ENCODE data around the gene SLC17A7. TPM values are rescaled to one million over a fixed set of nuclear protein-coding genes. Genes with fewer than 3 reads are reported as not detected.

Gene SLC17A7
- total and polyA plus RNA-seq, 5 donors from 2014 or later, result not detected

- ATAC-seq (ENCODE audit: low read depth in 2 of 2) (no peak), DNase-seq (no peak)
- H3K36me3 Mint-ChIP-seq, result peaks cover 4% of the 10 kb centered on the region
- H3K4me1 ChIP-seq (ENCODE audit: control insufficient read depth, insufficient read depth, low read length, poor library complexity, severe bottlenecking), result peaks cover 4% of the 10 kb centered on the region
- no peak overlapping the region for H3K27ac Mint-ChIP-seq
- no peak overlapping the region for H3K27ac ChIP-seq (ENCODE audit: insufficient read depth, low read length, poor library complexity, severe bottlenecking)
- peaks cover 0 to 8% (median 4%) of the 10 kb centered on the region in 7 donors for H3K9me3 Mint-ChIP-seq
- H3K4me3 ChIP-seq (ENCODE audit: low read depth, low read length), result no peak overlapping the region
- peaks cover 0 to 8% (median 3%) of the 10 kb centered on the region in 4 donors for H3K4me1 Mint-ChIP-seq
- peaks cover 10% of the 10 kb centered on the region for H3K27me3 Mint-ChIP-seq
- peaks cover 5% of the 10 kb centered on the region for H3K27me3 ChIP-seq (ENCODE audit: control insufficient read depth, insufficient read depth, low read length)
- H3K4me3 Mint-ChIP-seq, result no peak overlapping the region
- H3K36me3 ChIP-seq (ENCODE audit: control insufficient read depth, insufficient read depth, low read length), result no peaks in the 10 kb centered on the region
- peaks cover 8 to 9% of the 10 kb centered on the region in 2 experiments for H3K9me3 ChIP-seq (ENCODE audit: control insufficient read depth in 2 of 2, low read length in 2 of 2)
Observed at GRCh38 chr19:49383599-49383998, 57.7 kb downstream of the SLC17A7 start.

GRCh38 chr19:49382639-49383038 is 58.7 kb downstream of the SLC17A7 start:
- no peak for ATAC-seq (ENCODE audit: low read depth in 2 of 2)
- Mint-ChIP-seq H3K36me3 (peaks cover 4% of the 10 kb centered on the region), H3K27ac (no peak overlapping the region), H3K9me3 (peaks cover 0 to 8% (median 4%) of the 10 kb centered on the region in 7 donors), H3K4me3 (no peak overlapping the region), H3K27me3 (peaks cover 10% of the 10 kb centered on the region), H3K4me1 (peaks cover 0 to 4% (median 2%) of the 10 kb centered on the region in 4 donors)
- Histone ChIP-seq H3K4me3 (ENCODE audit: low read depth, low read length) (no peak overlapping the region), H3K36me3 (ENCODE audit: control insufficient read depth, insufficient read depth, low read length) (no peaks in the 10 kb centered on the region), H3K27ac (ENCODE audit: insufficient read depth, low read length, poor library complexity, severe bottlenecking) (no peak overlapping the region), H3K4me1 (ENCODE audit: control insufficient read depth, insufficient read depth, low read length, poor library complexity, severe bottlenecking) (no peaks in the 10 kb centered on the region), H3K27me3 (ENCODE audit: control insufficient read depth, insufficient read depth, low read length) (peaks cover 5% of the 10 kb centered on the region), H3K9me3 (ENCODE audit: control insufficient read depth in 2 of 2, low read length in 2 of 2) (peaks cover 8 to 9% of the 10 kb centered on the region in 2 experiments)
- no peak for DNase-seq

- Mint-ChIP-seq H3K27ac (no peak overlapping the region), H3K4me1 (peaks cover 0 to 4% (median 0%) of the 10 kb centered on the region in 4 donors), H3K9me3 (peaks cover 0 to 8% (median 4%) of the 10 kb centered on the region in 7 donors), H3K4me3 (no peak overlapping the region), H3K27me3 (peaks cover 23% of the 10 kb centered on the region), H3K36me3 (peaks cover 4% of the 10 kb centered on the region)
- no peaks in the 10 kb centered on the region for H3K36me3 ChIP-seq (ENCODE audit: control insufficient read depth, insufficient read depth, low read length)
- peaks cover 8 to 9% of the 10 kb centered on the region in 2 experiments for H3K9me3 ChIP-seq (ENCODE audit: control insufficient read depth in 2 of 2, low read length in 2 of 2)
- peaks cover 5% of the 10 kb centered on the region for H3K27me3 ChIP-seq (ENCODE audit: control insufficient read depth, insufficient read depth, low read length)
- H3K27ac ChIP-seq (ENCODE audit: insufficient read depth, low read length, poor library complexity, severe bottlenecking), result no peak overlapping the region
- DNase-seq, result no peak
- H3K4me3 ChIP-seq (ENCODE audit: low read depth, low read length), result no peak overlapping the region
- ATAC-seq (ENCODE audit: low read depth in 2 of 2), result no peak
- H3K4me1 ChIP-seq (ENCODE audit: control insufficient read depth, insufficient read depth, low read length, poor library complexity, severe bottlenecking), result no peaks in the 10 kb centered on the region
Observed at GRCh38 chr19:49380391-49380790, 60.9 kb downstream of the SLC17A7 start.

Other genes with a start within 250 kb of the SLC17A7 start
- gene SLC6A16, start 116.3 kb downstream of the SLC17A7 start, total RNA-seq, result 8.6 TPM
- 1 to 10 TPM in 3 of 4 donors, under 1 TPM in 1; 0.81 to 2.0 (median 1.4) TPM for gene SLC6A16, start 116.3 kb downstream of the SLC17A7 start, polyA plus RNA-seq
- gene CD37, start 106.1 kb downstream of the SLC17A7 start, total RNA-seq, result 351 TPM
- gene CD37, start 106.1 kb downstream of the SLC17A7 start, polyA plus RNA-seq, result 100 to 1,000 TPM; 149 to 187 (median 162) TPM
- not detected for gene TEAD2, start 79.1 kb downstream of the SLC17A7 start, total RNA-seq
- gene TEAD2, start 79.1 kb downstream of the SLC17A7 start, polyA plus RNA-seq, result not detected
- gene DKKL1, start 77.7 kb downstream of the SLC17A7 start, total RNA-seq, result not detected
- gene DKKL1, start 77.7 kb downstream of the SLC17A7 start, polyA plus RNA-seq, result not detected
- not detected for gene KASH5, start 53.3 kb downstream of the SLC17A7 start, total RNA-seq
- not detected for gene KASH5, start 53.3 kb downstream of the SLC17A7 start, polyA plus RNA-seq
- gene PTH2, start 18.1 kb downstream of the SLC17A7 start, total RNA-seq, result not detected
- not detected for gene PTH2, start 18.1 kb downstream of the SLC17A7 start, polyA plus RNA-seq
- gene GFY, start 16.1 kb downstream of the SLC17A7 start, total RNA-seq, result not detected
- gene GFY, start 16.1 kb downstream of the SLC17A7 start, polyA plus RNA-seq, result not detected
- gene PIH1D1, start 10.3 kb upstream of the SLC17A7 start, total RNA-seq, result 150 TPM
- gene PIH1D1, start 10.3 kb upstream of the SLC17A7 start, polyA plus RNA-seq, result 100 to 1,000 TPM; 109 to 144 (median 118) TPM
- 41.0 TPM for gene ALDH16A1, start 11.7 kb upstream of the SLC17A7 start, total RNA-seq
- 10 to 100 TPM; 32.7 to 47.1 (median 42.3) TPM for gene ALDH16A1, start 11.7 kb upstream of the SLC17A7 start, polyA plus RNA-seq
- gene FLT3LG, start 32.7 kb upstream of the SLC17A7 start, total RNA-seq, result 250 TPM
- 100 to 1,000 TPM; 103 to 154 (median 112) TPM for gene FLT3LG, start 32.7 kb upstream of the SLC17A7 start, polyA plus RNA-seq
- gene RPL13A, start 46.1 kb upstream of the SLC17A7 start, total RNA-seq, result 3,622 TPM
- gene RPL13A, start 46.1 kb upstream of the SLC17A7 start, polyA plus RNA-seq, result 1,000 to 10,000 TPM; 1,768 to 2,996 (median 2,546) TPM
- gene RPS11, start 54.9 kb upstream of the SLC17A7 start, total RNA-seq, result 2,000 TPM
- gene RPS11, start 54.9 kb upstream of the SLC17A7 start, polyA plus RNA-seq, result 1,000 to 10,000 TPM; 1,810 to 2,513 (median 2,330) TPM
- 23.3 TPM for gene FCGRT, start 71.1 kb upstream of the SLC17A7 start, total RNA-seq
- gene FCGRT, start 71.1 kb upstream of the SLC17A7 start, polyA plus RNA-seq, result 10 to 100 TPM; 43.0 to 63.0 (median 49.8) TPM
- gene RCN3, start 86.5 kb upstream of the SLC17A7 start, total RNA-seq, result 3.6 TPM
- gene RCN3, start 86.5 kb upstream of the SLC17A7 start, polyA plus RNA-seq, result 1 to 10 TPM; 1.5 to 5.5 (median 2.5) TPM
- gene NOSIP, start 139.0 kb upstream of the SLC17A7 start, total RNA-seq, result 124 TPM
- gene NOSIP, start 139.0 kb upstream of the SLC17A7 start, polyA plus RNA-seq, result 100 to 1,000 TPM; 262 to 385 (median 285) TPM
- gene PRRG2, start 139.8 kb upstream of the SLC17A7 start, total RNA-seq, result 0.84 TPM
- not detected for gene PRRG2, start 139.8 kb upstream of the SLC17A7 start, polyA plus RNA-seq
- gene PRR12, start 149.7 kb upstream of the SLC17A7 start, total RNA-seq, result 50.2 TPM
- under 1 TPM; 0.05 to 0.18 (median 0.16) TPM for gene PRR12, start 149.7 kb upstream of the SLC17A7 start, polyA plus RNA-seq
- 4.6 TPM for gene RRAS, start 198.6 kb upstream of the SLC17A7 start, total RNA-seq
- gene RRAS, start 198.6 kb upstream of the SLC17A7 start, polyA plus RNA-seq, result 10 to 100 TPM; 17.7 to 22.1 (median 19.8) TPM
- 47.4 TPM for gene SCAF1, start 200.7 kb upstream of the SLC17A7 start, total RNA-seq
- gene SCAF1, start 200.7 kb upstream of the SLC17A7 start, polyA plus RNA-seq, result under 1 TPM in 3 of 4 donors, not detected in 1; 0.53 to 0.88 (median 0.75) TPM
- 235 TPM for gene IRF3, start 224.3 kb upstream of the SLC17A7 start, total RNA-seq
- gene IRF3, start 224.3 kb upstream of the SLC17A7 start, polyA plus RNA-seq, result 100 to 1,000 TPM in 1 of 4 donors, 10 to 100 TPM in 3; 76.4 to 104 (median 95.9) TPM
- 13.6 TPM for gene BCL2L12, start 224.4 kb upstream of the SLC17A7 start, total RNA-seq
- gene BCL2L12, start 224.4 kb upstream of the SLC17A7 start, polyA plus RNA-seq, result 10 to 100 TPM; 13.6 to 15.3 (median 15.1) TPM
- 59.2 TPM for gene PRMT1, start 235.7 kb upstream of the SLC17A7 start, total RNA-seq
- gene PRMT1, start 235.7 kb upstream of the SLC17A7 start, polyA plus RNA-seq, result 100 to 1,000 TPM; 101 to 118 (median 105) TPM
- gene ADM5, start 248.1 kb upstream of the SLC17A7 start, total RNA-seq, result 1.7 TPM
- gene ADM5, start 248.1 kb upstream of the SLC17A7 start, polyA plus RNA-seq, result under 1 TPM in 2 of 4 donors, not detected in 2; 0.10 to 0.34 TPM
- 0.47 TPM for gene CPT1C, start 249.6 kb upstream of the SLC17A7 start, total RNA-seq
- gene CPT1C, start 249.6 kb upstream of the SLC17A7 start, polyA plus RNA-seq, result under 1 TPM in 3 of 4 donors, not detected in 1; 0.41 to 0.84 (median 0.73) TPM

Measured in CD4-positive, CD25-positive, alpha-beta regulatory T cell (primary cell).